H9 (cell line): ENCODE data around the gene ITCH. TPM values are rescaled to one million over a fixed set of nuclear protein-coding genes. Genes with fewer than 3 reads are reported as not detected.

ENCODE experiments used
- DNase-seq: peaks from one replicate; pipeline ENCODE4 v3.0.0-alpha.2; 2017
- H2AFZ ChIP-seq: one replicate; pipeline ENCODE4 v1.6.1; 2013; ENCODE audit warnings: mild to moderate bottlenecking, low read length, control low read depth, moderate library complexity
- H2AK5ac ChIP-seq: 2 replicates; pipeline ENCODE4 v1.6.1; 2013; ENCODE audit warnings: low read length, control low read depth, mixed read lengths; ENCODE audit not compliant: insufficient read length
- H2BK120ac ChIP-seq: one replicate; pipeline ENCODE4 v1.6.1; 2013; ENCODE audit warnings: low read depth, mild to moderate bottlenecking, low read length, control low read depth, inconsistent platforms; ENCODE audit not compliant: poor library complexity, severe bottlenecking
- H2BK12ac ChIP-seq: 2 replicates; pipeline ENCODE4 v1.6.1; 2013; ENCODE audit warnings: low read length, control low read depth, mixed read lengths, low read depth; ENCODE audit not compliant: insufficient read length
- H2BK15ac ChIP-seq: 2 replicates; pipeline ENCODE4 v1.6.1; 2013; ENCODE audit warnings: low read depth, low read length, control low read depth
- H2BK20ac ChIP-seq: one replicate; pipeline ENCODE4 v1.6.1; 2013; ENCODE audit warnings: low read depth, mild to moderate bottlenecking, low read length, control low read depth, inconsistent platforms; ENCODE audit not compliant: poor library complexity, severe bottlenecking
- H2BK5ac ChIP-seq: 2 replicates; pipeline ENCODE4 v1.6.1; 2013; ENCODE audit warnings: low read length, control low read depth, mixed read lengths; ENCODE audit not compliant: insufficient read length
- H3K14ac ChIP-seq: 2 replicates; pipeline ENCODE4 v1.6.1; 2013; ENCODE audit warnings: low read length, control low read depth; ENCODE audit not compliant: insufficient read depth
- H3K18ac ChIP-seq: 2 replicates; pipeline ENCODE4 v1.6.1; 2013; ENCODE audit warnings: low read depth, mild to moderate bottlenecking, mixed read lengths, low read length, control low read depth; ENCODE audit not compliant: insufficient read length
- H3K23ac ChIP-seq: 2 replicates; pipeline ENCODE4 v1.6.1; 2013; ENCODE audit warnings: low read length, control low read depth, mixed read lengths, low read depth; ENCODE audit not compliant: insufficient read length
- H3K23me2 ChIP-seq: 2 replicates; pipeline ENCODE4 v1.6.1; 2013; ENCODE audit warnings: low read depth, mild to moderate bottlenecking, mixed read lengths, low read length, control low read depth; ENCODE audit not compliant: insufficient read length, poor library complexity, severe bottlenecking
- H3K27ac ChIP-seq: 2 replicates; pipeline ENCODE4 v1.5.1; 2013; ENCODE audit warnings: low read length, control low read depth, mixed read lengths, low read depth; ENCODE audit not compliant: insufficient read length
- H3K27me3 ChIP-seq: 2 replicates; pipeline ENCODE4 v1.6.1; 2013; ENCODE audit warnings: low read length, control low read depth, inconsistent platforms; ENCODE audit not compliant: insufficient read depth
- H3K4ac ChIP-seq: 2 replicates; pipeline ENCODE4 v1.6.1; 2013; ENCODE audit warnings: low read depth, mild to moderate bottlenecking, control low read depth, inconsistent platforms, low read length, moderate library complexity
- H3K4me1 ChIP-seq: 2 replicates; pipeline ENCODE4 v1.6.1; 2013; ENCODE audit warnings: low read length, control low read depth, inconsistent platforms; ENCODE audit not compliant: insufficient read depth
- H3K4me2 ChIP-seq: 2 replicates; pipeline ENCODE4 v1.6.1; 2013; ENCODE audit warnings: low read length, control low read depth, mixed read lengths; ENCODE audit not compliant: insufficient read length, insufficient read depth
- H3K56ac ChIP-seq: 2 replicates; pipeline ENCODE4 v1.6.1; 2013; ENCODE audit warnings: low read depth, mild to moderate bottlenecking, mixed read lengths, low read length, control low read depth; ENCODE audit not compliant: insufficient read length
- H3K79me1 ChIP-seq: 2 replicates; pipeline ENCODE4 v1.6.1; 2013; ENCODE audit warnings: low read depth, mild to moderate bottlenecking, moderate library complexity, low read length, control low read depth, inconsistent platforms; ENCODE audit not compliant: insufficient read depth, poor library complexity, severe bottlenecking
- H3K79me2 ChIP-seq: 2 replicates; pipeline ENCODE4 v1.6.1; 2013; ENCODE audit warnings: low read length, control low read depth, inconsistent platforms; ENCODE audit not compliant: insufficient read depth
- H3K9ac ChIP-seq: 2 replicates; pipeline ENCODE4 v1.6.1; 2013; ENCODE audit warnings: low read length, control low read depth, mixed read lengths; ENCODE audit not compliant: insufficient read length; ENCODE audit errors: extremely low read depth
- H3K9me3 ChIP-seq: one replicate; pipeline ENCODE4 v1.6.1; 2013; ENCODE audit warnings: low read depth, low read length, inconsistent platforms; ENCODE audit not compliant: control insufficient read depth
- H3T11ph ChIP-seq: one replicate; pipeline ENCODE4 v1.6.1; 2013; ENCODE audit warnings: mild to moderate bottlenecking, low read length, control low read depth, inconsistent platforms
- H4K20me1 ChIP-seq: one replicate; pipeline ENCODE4 v1.6.1; 2013; ENCODE audit not compliant: control insufficient read depth, insufficient read length, insufficient read depth
- H4K5ac ChIP-seq: 2 replicates; pipeline ENCODE4 v1.6.1; 2013; ENCODE audit warnings: low read depth, mild to moderate bottlenecking, mixed read lengths, low read length, control low read depth; ENCODE audit not compliant: insufficient read length
- H4K8ac ChIP-seq: replicated peaks from 2 replicates; pipeline ENCODE4 v1.6.1; 2013; ENCODE audit warnings: low read length, control low read depth, mixed read lengths, low read depth; ENCODE audit not compliant: insufficient read length
- H4K91ac ChIP-seq: 2 replicates; pipeline ENCODE4 v1.6.1; 2013; ENCODE audit warnings: low read depth, mild to moderate bottlenecking, moderate library complexity, mixed read lengths, low read length, control low read depth; ENCODE audit not compliant: insufficient read length
- H3K27ac Mint-ChIP-seq, 3 experiments: 2 replicates in 2 of 3; 3 replicates in 1 of 3; pipeline ENCODE4 v1.8.0; 2020 to 2021; ENCODE audit warnings: mixed read lengths in 3 of 3, mild to moderate bottlenecking in 1 of 3, moderate library complexity in 1 of 3
- H3K27me3 Mint-ChIP-seq: 2 replicates; pipeline ENCODE4 v1.8.0; 2021; ENCODE audit warnings: low read depth, mild to moderate bottlenecking, moderate library complexity, mixed read lengths
- H3K36me3 Mint-ChIP-seq, 3 experiments: 2 replicates in 2 of 3; 3 replicates in 1 of 3; pipeline ENCODE4 v1.8.0; 2020 to 2021; ENCODE audit warnings: low read depth in 3 of 3, mixed read lengths in 3 of 3; ENCODE audit not compliant: insufficient read depth in 1 of 3
- H3K4me1 Mint-ChIP-seq, 2 experiments: 2 replicates each; pipeline ENCODE4 v1.8.0; 2020; ENCODE audit warnings: mixed read lengths in 2 of 2
- H3K4me3 Mint-ChIP-seq, 2 experiments: 2 replicates in 1 of 2; 3 replicates in 1 of 2; pipeline ENCODE4 v1.8.0; 2020 to 2021; ENCODE audit warnings: mild to moderate bottlenecking in 2 of 2, mixed read lengths in 2 of 2, moderate library complexity in 1 of 2
- H3K9me3 Mint-ChIP-seq, 2 experiments: 2 replicates in 1 of 2; 3 replicates in 1 of 2; pipeline ENCODE4 v1.8.0; 2020; ENCODE audit warnings: mild to moderate bottlenecking in 2 of 2, mixed read lengths in 2 of 2, moderate library complexity in 1 of 2
- CTCF ChIP-seq: fragments of 200-600 bp; sonication (generic); conservative IDR thresholded peaks from 3 replicates; pipeline ENCODE4 v1.8.0; 2021; ENCODE audit warnings: antibody characterized with exemption, mild to moderate bottlenecking
- WGBS: extraction: QIAGEN DNeasy Blood & Tissue Kit; methylation state at CpG from one replicate; pipeline ENCODE4 v1.1.7; 2013; ENCODE audit warnings: missing lambda C conversion rate, low lambda C conversion rate, mixed read lengths; ENCODE audit not compliant: insufficient read length; ENCODE audit errors: extremely low coverage; 5-methylcytosine and 5-hydroxymethylcytosine counted together
- total RNA-seq: library from RNA; stranded (reverse); gene quantifications from 2 replicates; pipeline ENCODE4 v1.2.1, GENCODE V29; 2021

Gene ITCH
- total RNA-seq, 1 experiment from 2014 or later, result 55.9 TPM

- H3K27ac Mint-ChIP-seq, result no peak overlapping the region
- H3K56ac ChIP-seq, result no peak overlapping the region
- H3K4me3 Mint-ChIP-seq, result no peak overlapping the region
- no peak overlapping the region for H3K4ac ChIP-seq
- no peaks in the 10 kb centered on the region for H3K4me1 ChIP-seq
- H2BK12ac ChIP-seq, result no peak overlapping the region
- H3K79me2 ChIP-seq, result no peaks in the 10 kb centered on the region; the same call in 1 of the 2 replicates
- no peaks in the 10 kb centered on the region for H3K27me3 ChIP-seq
- peaks cover 33 to 80% (median 45%) of the 10 kb centered on the region in 3 experiments for H3K36me3 Mint-ChIP-seq
- H4K91ac ChIP-seq, result no peak overlapping the region
- no CpG with 5 or more reads among the region's 4 CpGs for WGBS
- H3K23ac ChIP-seq, result no peak overlapping the region
- TF ChIP-seq CTCF, result no peak
- H4K8ac ChIP-seq, result no peak overlapping the region
- no peaks in the 10 kb centered on the region for H3K4me1 Mint-ChIP-seq
- H2BK5ac ChIP-seq, result no peak overlapping the region
- no peak overlapping the region for H2AK5ac ChIP-seq
- no peak overlapping the region for H4K5ac ChIP-seq
- H2BK120ac ChIP-seq, result no peak overlapping the region
- no peak for DNase-seq
- H3K9me3 Mint-ChIP-seq, result no peaks in the 10 kb centered on the region; a peak in 1 of 5 replicates
- no peaks in the 10 kb centered on the region for H3K9me3 ChIP-seq
- H3K79me1 ChIP-seq, result no peaks in the 10 kb centered on the region
- no peak overlapping the region for H3K27ac ChIP-seq
- no peaks in the 10 kb centered on the region for H3K27me3 Mint-ChIP-seq
- H3T11ph ChIP-seq, result no peak overlapping the region
- H3K14ac ChIP-seq, result no peak overlapping the region
- no peak overlapping the region for H2BK20ac ChIP-seq
- H3K23me2 ChIP-seq, result no peaks in the 10 kb centered on the region
- H3K4me2 ChIP-seq, result no peak overlapping the region
- H2AFZ ChIP-seq, result no peak overlapping the region
- H2BK15ac ChIP-seq, result no peak overlapping the region
- no peak overlapping the region for H3K18ac ChIP-seq
- H4K20me1 ChIP-seq, result no peaks in the 10 kb centered on the region
- no peak overlapping the region for H3K9ac ChIP-seq
Measured at GRCh38 chr20:34373445-34373844, 10.4 kb downstream of the ITCH start.
